ENCODE measurements around the gene HYKK. TPM values are rescaled to one million over a fixed set of nuclear protein-coding genes. Genes with fewer than 3 reads are reported as not detected.
"Not testable (repeated sequence)": the region's sequence is repeated elsewhere in the genome, so short reads cannot be mapped to it uniquely, and the experiment has no call there.

The HYKK gene
- total RNA-seq, 1 donor from 2014 or later: 10.2 TPM

GRCh38 chr15:78551902-78552301, 44.5 kb downstream of the HYKK start:
- no peak for DNase-seq (ENCODE audit: low spot score)
- no peaks in the 10 kb centered on the region for H3K79me2 ChIP-seq (ENCODE audit: low read depth)
- H3K9me3 ChIP-seq (ENCODE audit: low read depth): no peaks in the 10 kb centered on the region
- no peak overlapping the region for H3K9ac ChIP-seq
- peaks cover 13% of the 10 kb centered on the region for H3K36me3 Mint-ChIP-seq
- H3K9me3 Mint-ChIP-seq: no peaks in the 10 kb centered on the region
- no peak overlapping the region for H3K27ac Mint-ChIP-seq
- no peaks in the 10 kb centered on the region for H3K27me3 Mint-ChIP-seq (ENCODE audit: insufficient read depth, low read depth)
- no peaks in the 10 kb centered on the region for H3K4me1 ChIP-seq
- H3K36me3 ChIP-seq: peaks cover 11% of the 10 kb centered on the region
- no peak overlapping the region for H3K4me3 Mint-ChIP-seq
- H3F3A ChIP-seq (ENCODE audit: low read depth): peaks cover 15% of the 10 kb centered on the region
- H3K27ac ChIP-seq: no peak overlapping the region
- no peak overlapping the region for H3K4me3 ChIP-seq
- H3K27me3 ChIP-seq: no peaks in the 10 kb centered on the region
- no peaks in the 10 kb centered on the region for H4K20me1 ChIP-seq (ENCODE audit: low read depth)
- H3K4me1 Mint-ChIP-seq: no peaks in the 10 kb centered on the region
- no peak overlapping the region for H3K4me2 ChIP-seq
- TF ChIP-seq EZH2 (IDR thresholded peaks at IDR 0.05) (no peak), CTCF (IDR thresholded peaks at IDR 0.05) (no peak), EZH2phosphoT487 (IDR thresholded peaks at IDR 0.05) (no peak)
- no peak overlapping the region for H2AFZ ChIP-seq (replicated peaks)

- no peak overlapping the region for H3K27ac ChIP-seq
- H3K4me2 ChIP-seq: no peak overlapping the region
- peaks cover 11% of the 10 kb centered on the region for H3K36me3 ChIP-seq
- no peak for TF ChIP-seq EZH2 (IDR thresholded peaks at IDR 0.05)
- TF ChIP-seq EZH2phosphoT487 (IDR thresholded peaks at IDR 0.05): no peak
- TF ChIP-seq CTCF (IDR thresholded peaks at IDR 0.05): no peak
- no peak for DNase-seq (ENCODE audit: low spot score)
- H3K4me3 ChIP-seq: no peak overlapping the region
- H3K9ac ChIP-seq: no peak overlapping the region
- no peaks in the 10 kb centered on the region for H3K4me1 ChIP-seq
- H4K20me1 ChIP-seq (ENCODE audit: low read depth): no peaks in the 10 kb centered on the region
- H3K27me3 ChIP-seq: no peaks in the 10 kb centered on the region
- H3F3A ChIP-seq (ENCODE audit: low read depth): peaks cover 15% of the 10 kb centered on the region
- Mint-ChIP-seq H3K36me3 (peaks cover 10% of the 10 kb centered on the region), H3K27me3 (ENCODE audit: insufficient read depth, low read depth) (peaks cover 2% of the 10 kb centered on the region), H3K4me1 (no peaks in the 10 kb centered on the region), H3K27ac (no peak overlapping the region), H3K4me3 (no peak overlapping the region), H3K9me3 (no peaks in the 10 kb centered on the region)
- no peaks in the 10 kb centered on the region for H3K9me3 ChIP-seq (ENCODE audit: low read depth)
- H3K79me2 ChIP-seq (ENCODE audit: low read depth): no peaks in the 10 kb centered on the region
- no peak overlapping the region for H2AFZ ChIP-seq (replicated peaks)
These were observed 45.2 kb downstream of the HYKK start for GRCh38 chr15:78552597-78552996.

- H3K27ac Mint-ChIP-seq: not testable (repeated sequence)
These were observed 52.8 kb downstream of the HYKK start for GRCh38 chr15:78560201-78560600.

GRCh38 chr15:78561490-78561889, 54.1 kb downstream of the HYKK start:
- Histone ChIP-seq H3K36me3 (no peaks in the 10 kb centered on the region), H3K79me2 (ENCODE audit: low read depth) (peaks cover 6% of the 10 kb centered on the region), H3K4me2 (no peak overlapping the region), H3K9ac (no peak overlapping the region), H3K4me1 (peaks cover 7% of the 10 kb centered on the region), H2AFZ (replicated peaks) (no peak overlapping the region), H4K20me1 (ENCODE audit: low read depth) (no peaks in the 10 kb centered on the region), H3K9me3 (ENCODE audit: low read depth) (no peaks in the 10 kb centered on the region), H3F3A (ENCODE audit: low read depth) (peaks cover 12% of the 10 kb centered on the region), H3K27me3 (peaks cover 11% of the 10 kb centered on the region), H3K4me3 (no peak overlapping the region), H3K27ac (no peak overlapping the region)
- Mint-ChIP-seq H3K27ac (no peak overlapping the region), H3K4me1 (peaks cover 10% of the 10 kb centered on the region), H3K27me3 (ENCODE audit: insufficient read depth, low read depth) (peaks cover 10% of the 10 kb centered on the region), H3K36me3 (no peaks in the 10 kb centered on the region), H3K4me3 (no peak overlapping the region), H3K9me3 (no peaks in the 10 kb centered on the region)
- TF ChIP-seq CTCF (IDR thresholded peaks at IDR 0.05): no peak
- DNase-seq (ENCODE audit: low spot score): no peak

More at GRCh38 chr15:78560201-78560600, 52.8 kb downstream of the HYKK start:
- H3F3A ChIP-seq (ENCODE audit: low read depth); H3K27me3 Mint-ChIP-seq (ENCODE audit: insufficient read depth, low read depth); H3K4me3 Mint-ChIP-seq; H2AFZ ChIP-seq (replicated peaks); H3K9ac ChIP-seq; H3K9me3 Mint-ChIP-seq; H3K27ac ChIP-seq; H4K20me1 ChIP-seq (ENCODE audit: low read depth); H3K4me1 Mint-ChIP-seq; H3K36me3 Mint-ChIP-seq; DNase-seq (ENCODE audit: low spot score); H3K79me2 ChIP-seq (ENCODE audit: low read depth); H3K4me2 ChIP-seq; H3K4me3 ChIP-seq; H3K36me3 ChIP-seq; H3K9me3 ChIP-seq (ENCODE audit: low read depth); H3K4me1 ChIP-seq: not testable (repeated sequence)
- H3K27me3 ChIP-seq: peaks cover 11% of the 10 kb centered on the region

All from neural progenitor cell (in vitro differentiated cells).